GM08714 (cell line): ENCODE results near the gene FHIP2A.

ENCODE experiments used
- H3K4me3 ChIP-seq: fragments of 200-500 bp; sonication (Bioruptor generic); 2 replicates; pipeline ENCODE4 v1.5.1; 2014; ENCODE audit warnings: mild to moderate bottlenecking, low read length, inconsistent platforms
- ZNF274 ChIP-seq: IDR thresholded peaks from 2 replicates; pipeline ENCODE4 v1.6.1; 2012; ENCODE audit warnings: mild to moderate bottlenecking, low read depth, low read length

The FHIP2A gene

GRCh38 chr10:114800361-114800760 lies 21.2 kb upstream of the FHIP2A start:
- H3K4me3 ChIP-seq = no peak overlapping the region
- no peak for TF ChIP-seq ZNF274

GRCh38 chr10:114801411-114801813 lies 20.2 kb upstream of the FHIP2A start:
- no peak overlapping the region for H3K4me3 ChIP-seq
- TF ChIP-seq ZNF274 = no peak

- TF ChIP-seq ZNF274 = no peak
- no peak overlapping the region for H3K4me3 ChIP-seq
These were observed 19.4 kb upstream of the FHIP2A start for GRCh38 chr10:114802177-114802576.

GRCh38 chr10:114806562-114807391 lies 14.8 kb upstream of the FHIP2A start:
- H3K4me3 ChIP-seq = no peak overlapping the region
- no peak for TF ChIP-seq ZNF274

GRCh38 chr10:114808982-114809381 lies 12.6 kb upstream of the FHIP2A start:
- TF ChIP-seq ZNF274 = no peak
- H3K4me3 ChIP-seq = no peak overlapping the region

- no peak for TF ChIP-seq ZNF274
- no peak overlapping the region for H3K4me3 ChIP-seq
These were observed 10.7 kb upstream of the FHIP2A start for GRCh38 chr10:114810926-114811325.

GRCh38 chr10:114811862-114812261 lies 9.7 kb upstream of the FHIP2A start:
- TF ChIP-seq ZNF274 = no peak
- no peak overlapping the region for H3K4me3 ChIP-seq

GRCh38 chr10:114815791-114816190 lies 5.8 kb upstream of the FHIP2A start:
- no peak for TF ChIP-seq ZNF274
- H3K4me3 ChIP-seq = no peak overlapping the region

- TF ChIP-seq ZNF274 = no peak
- H3K4me3 ChIP-seq = no peak overlapping the region
These were observed 5.3 kb upstream of the FHIP2A start for GRCh38 chr10:114816308-114816707.

- TF ChIP-seq ZNF274 = no peak
- no peak overlapping the region for H3K4me3 ChIP-seq
These were observed 2.3 kb upstream of the FHIP2A start for GRCh38 chr10:114819322-114819721.

- no peak for TF ChIP-seq ZNF274
- H3K4me3 ChIP-seq = peak overlapping the region; percentile 100
These were observed 399 bp downstream of the FHIP2A start for GRCh38 chr10:114821915-114822443.

GRCh38 chr10:114822444-114823076 lies 980 bp downstream of the FHIP2A start:
- TF ChIP-seq ZNF274 = no peak
- peak overlapping the region; percentile 100 for H3K4me3 ChIP-seq

GRCh38 chr10:114823077-114823463 lies 1.5 kb downstream of the FHIP2A start:
- peak overlapping the region; percentile 100 for H3K4me3 ChIP-seq
- no peak for TF ChIP-seq ZNF274

GRCh38 chr10:114824391-114824790 lies 2.8 kb downstream of the FHIP2A start:
- no peak for TF ChIP-seq ZNF274
- H3K4me3 ChIP-seq = no peak overlapping the region; the same call in 1 of the 2 replicates

- peak overlapping the region; percentile 28; the same call in 1 of the 2 replicates for H3K4me3 ChIP-seq
- no peak for TF ChIP-seq ZNF274
These were observed 4.1 kb downstream of the FHIP2A start for GRCh38 chr10:114825513-114826253.
